CD4-positive, alpha-beta T cell treated with Interleukin-12 subunit alpha and Interleukin-12 subunit beta, for 1 hour (primary cell): ENCODE measurements around the gene GRIK4.

ENCODE experiments used
- DNase-seq: peaks from one replicate; pipeline ENCODE4 v3.0.0-alpha.2; 2020

Gene GRIK4

DNA sequence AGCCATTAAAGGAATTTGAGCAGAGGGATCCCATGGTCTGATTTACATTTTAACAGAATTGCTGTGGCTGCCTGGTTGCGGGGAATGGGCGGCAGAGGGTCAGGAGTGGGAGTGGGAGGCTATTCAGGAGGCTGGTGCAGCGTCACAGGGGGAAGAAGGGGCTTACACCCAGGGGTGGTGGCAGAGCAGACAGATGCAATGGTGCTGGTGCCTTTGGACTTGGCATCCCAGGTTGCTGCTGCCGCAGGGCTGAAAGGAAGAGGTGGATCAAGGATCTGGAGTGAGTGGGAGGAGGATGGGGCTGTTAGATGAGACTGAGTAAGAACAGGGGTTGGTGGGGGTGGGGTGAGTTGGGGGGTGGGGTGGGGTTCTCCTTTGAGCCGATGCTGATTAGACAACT lies 38.5 kb downstream of the GRIK4 start:
- DNase-seq, result no peak

DNA sequence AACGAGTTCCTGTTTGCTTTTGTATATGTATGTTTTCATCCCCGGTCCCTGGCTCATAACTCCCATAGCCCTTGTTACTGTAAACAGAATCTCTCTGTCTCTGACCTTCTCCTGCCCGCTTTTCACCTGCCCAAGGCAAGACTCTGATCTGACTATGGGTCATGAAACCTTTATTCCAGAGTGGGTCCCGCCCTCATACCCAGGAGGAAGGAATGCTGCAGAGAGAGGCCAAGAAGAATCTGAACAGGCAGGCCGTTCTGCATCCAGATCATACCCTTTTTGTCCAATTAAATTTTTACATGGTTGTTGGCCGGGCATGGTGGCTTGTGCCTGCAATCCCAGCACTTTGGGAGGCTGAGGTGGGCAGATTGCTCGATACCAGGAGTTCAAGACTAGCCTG lies 39.6 kb downstream of the GRIK4 start:
- DNase-seq, result no peak

DNA sequence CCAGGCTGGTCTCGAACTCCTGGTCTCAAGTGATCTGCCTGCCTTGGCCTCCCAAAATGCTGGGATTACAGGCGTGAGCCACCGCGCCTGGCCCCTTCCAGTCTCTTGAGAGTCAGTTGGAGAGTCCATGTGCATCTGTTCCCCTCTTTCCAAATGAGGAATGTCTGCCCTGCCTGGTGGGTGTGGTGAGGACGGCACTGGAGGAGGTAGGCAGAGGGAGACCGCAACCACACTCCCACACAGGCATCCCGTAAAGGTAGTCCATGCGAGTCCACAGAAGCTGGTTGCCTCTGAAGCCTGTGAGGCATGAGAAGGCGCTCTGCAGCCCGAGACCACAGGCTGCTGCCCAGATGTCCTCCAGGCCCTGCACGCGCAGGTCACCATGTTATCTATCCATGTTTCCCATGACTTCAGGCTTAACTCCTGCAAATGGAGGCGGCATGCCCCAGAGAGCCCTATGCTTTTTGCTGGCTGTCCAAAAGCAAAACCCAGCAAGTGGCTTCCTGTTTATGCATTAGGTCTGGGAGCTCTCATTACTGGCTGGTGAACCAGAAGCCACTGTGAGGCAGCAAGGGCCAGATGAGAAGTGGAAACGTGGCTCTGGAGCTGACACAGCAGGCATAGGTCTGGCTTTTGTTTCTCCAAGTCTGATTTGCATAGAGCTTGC lies 43.4 kb downstream of the GRIK4 start:
- DNase-seq, result no peak

DNA sequence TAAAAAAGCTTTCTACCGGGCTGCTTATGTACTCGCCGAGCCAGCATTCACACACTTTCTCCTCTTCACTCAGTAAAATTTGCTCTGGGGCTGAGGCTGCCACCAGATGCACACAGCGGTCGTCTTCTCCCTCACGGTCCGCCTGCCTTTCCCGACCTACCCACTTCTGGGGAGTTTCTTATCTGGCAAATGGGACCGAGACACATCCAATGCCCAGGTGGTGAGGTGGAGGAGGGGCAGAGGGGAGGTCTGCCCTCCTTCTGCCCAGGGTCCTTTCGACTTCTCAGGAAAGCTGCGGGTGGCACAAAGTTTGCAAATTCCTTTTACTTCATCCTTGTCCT lies 43.9 kb downstream of the GRIK4 start:
- no peak for DNase-seq

DNA sequence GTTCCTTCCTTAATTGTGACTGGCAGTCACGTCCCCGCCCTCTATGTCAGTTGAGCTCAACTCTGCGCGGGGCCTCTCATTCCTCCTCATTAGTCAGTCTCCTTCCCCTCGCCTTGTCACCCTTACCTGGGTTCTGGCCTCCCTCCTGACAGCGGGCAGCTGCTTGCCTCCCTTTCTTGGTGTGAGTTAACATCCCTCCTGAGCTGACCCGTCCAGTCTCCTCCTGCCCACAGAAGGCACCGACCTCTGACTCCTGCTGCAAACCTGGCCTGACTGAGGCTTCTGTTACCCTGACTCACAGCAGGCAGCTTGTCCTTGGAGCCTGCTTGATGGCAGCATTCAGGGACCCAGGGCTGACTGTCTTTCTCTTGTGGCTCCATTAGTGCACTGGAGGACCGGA lies 45.2 kb downstream of the GRIK4 start:
- DNase-seq, result no peak

DNA sequence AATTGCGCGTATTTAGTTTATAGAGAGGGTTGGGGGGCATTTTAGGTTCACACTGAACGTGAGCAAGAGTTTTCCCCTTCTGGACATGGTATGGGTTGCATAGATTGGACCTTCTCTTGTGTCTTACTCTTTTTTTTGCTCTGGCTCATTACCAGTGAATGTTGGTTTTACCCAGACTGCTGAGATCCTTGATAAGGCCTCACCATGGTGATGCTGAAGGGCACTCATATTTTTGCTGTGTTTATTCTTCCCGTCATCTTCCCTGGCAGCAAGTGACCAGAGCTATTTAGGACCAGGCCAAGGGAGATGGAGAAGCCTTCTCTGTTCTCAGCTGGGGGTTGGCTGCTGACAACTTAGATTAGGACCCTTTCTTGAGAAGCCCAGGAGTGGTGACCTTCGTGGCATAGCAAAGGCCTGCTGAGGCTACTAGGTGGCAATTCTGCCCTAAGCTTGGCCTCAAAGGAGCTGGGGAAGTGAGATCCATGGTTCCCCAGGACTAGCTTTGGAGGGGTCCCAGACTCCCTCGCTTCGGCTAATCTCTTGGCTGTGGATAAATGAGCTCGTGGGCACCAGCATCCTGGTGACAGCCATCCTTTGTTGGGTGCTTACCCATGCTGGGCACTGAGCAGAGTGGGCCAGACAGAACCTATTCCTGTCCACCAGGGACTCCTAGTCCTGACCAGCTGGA lies 47.3 kb downstream of the GRIK4 start:
- no peak for DNase-seq

DNA sequence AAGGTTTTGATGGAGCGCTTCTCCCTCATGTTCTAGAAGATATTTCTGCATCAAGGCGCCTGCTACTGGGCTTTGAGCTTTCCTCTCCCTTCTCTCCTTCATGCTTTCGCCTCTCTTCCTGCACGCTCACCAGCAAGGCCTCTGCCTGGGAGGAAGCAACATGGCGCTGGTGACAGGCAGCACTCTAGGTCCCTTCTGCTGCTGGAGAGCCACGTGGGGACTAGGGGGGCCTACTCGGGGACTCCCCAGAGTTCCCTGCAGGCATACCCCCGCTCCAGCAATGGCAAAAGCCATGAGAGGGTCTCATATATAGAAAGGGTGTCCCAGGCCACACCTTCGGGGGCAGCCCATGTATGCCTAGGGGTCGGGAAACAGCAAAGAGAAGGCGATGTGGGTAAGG lies 49.7 kb downstream of the GRIK4 start:
- no peak for DNase-seq

DNA sequence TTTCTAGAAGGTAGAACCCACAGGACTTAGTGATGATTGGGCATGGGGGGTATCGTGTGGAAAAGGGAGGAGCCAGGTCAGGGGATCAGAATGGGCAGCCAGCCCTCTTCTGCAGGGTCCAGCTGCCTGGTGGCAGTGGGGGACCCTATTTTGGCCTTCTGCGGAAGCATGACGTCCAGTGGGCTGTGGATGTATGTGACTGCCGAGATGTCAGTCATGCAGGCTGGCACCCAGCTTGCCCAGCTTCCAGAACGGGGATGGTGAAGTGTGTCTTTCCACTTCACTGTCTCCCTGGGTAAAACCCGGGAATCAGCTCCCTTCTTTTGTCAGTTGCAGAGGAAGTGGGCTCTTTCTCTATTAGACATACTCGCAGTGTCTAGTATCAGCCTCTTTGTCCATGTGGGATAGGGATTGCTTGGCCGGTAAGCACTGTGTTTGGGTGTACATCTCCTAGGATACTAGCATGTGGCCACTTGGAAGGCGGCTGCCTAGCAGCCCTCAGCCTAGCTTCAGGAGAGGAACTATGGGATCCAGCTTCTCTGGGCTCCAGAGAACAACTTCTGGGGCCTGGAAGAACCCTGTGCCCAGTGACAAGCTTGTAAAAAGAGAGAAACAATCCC lies 51.4 kb downstream of the GRIK4 start:
- DNase-seq, result no peak

DNA sequence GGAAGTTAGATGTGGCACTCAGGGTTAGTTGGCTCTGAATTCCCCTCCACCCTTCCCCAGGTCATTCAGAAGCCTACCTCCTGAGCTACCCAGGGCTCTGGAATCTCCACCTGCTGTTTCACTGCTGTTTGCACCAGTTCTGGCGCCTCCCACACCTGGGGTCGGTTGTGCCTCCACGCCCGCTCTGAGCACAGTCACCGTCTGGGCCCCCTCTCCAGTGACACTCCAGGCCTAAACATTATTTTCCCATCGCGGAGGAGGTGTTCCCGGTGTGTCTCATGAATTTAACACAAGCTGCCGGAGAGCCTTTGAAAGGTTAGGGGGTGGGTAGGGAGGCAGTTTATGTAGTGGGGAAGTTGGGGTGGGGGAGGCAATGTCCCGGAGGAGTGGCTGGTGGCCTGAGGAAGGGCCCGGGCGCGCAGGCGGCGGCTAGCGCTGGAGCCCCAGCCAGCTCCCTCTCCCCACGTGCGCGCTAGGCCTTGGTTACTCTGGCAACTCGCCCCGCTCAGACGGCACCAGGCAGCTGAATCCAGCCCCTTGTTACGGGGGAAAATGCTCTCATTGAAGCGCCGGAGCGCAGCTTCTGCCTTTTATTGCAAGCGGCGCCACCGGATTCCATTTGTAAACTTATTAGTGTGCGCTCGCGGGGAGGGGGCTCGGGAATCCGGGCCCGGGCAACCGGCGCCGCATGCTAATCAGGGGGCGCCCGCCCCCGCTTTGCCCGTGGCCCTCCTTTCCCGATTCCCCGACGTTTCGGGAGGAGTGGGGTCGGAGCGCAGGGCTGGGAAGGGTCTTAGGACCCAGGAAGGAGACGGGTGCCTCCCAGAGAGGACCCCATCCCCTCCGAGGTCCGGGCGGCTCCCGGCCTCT lies 52.4 kb downstream of the GRIK4 start:
- no peak for DNase-seq

DNA sequence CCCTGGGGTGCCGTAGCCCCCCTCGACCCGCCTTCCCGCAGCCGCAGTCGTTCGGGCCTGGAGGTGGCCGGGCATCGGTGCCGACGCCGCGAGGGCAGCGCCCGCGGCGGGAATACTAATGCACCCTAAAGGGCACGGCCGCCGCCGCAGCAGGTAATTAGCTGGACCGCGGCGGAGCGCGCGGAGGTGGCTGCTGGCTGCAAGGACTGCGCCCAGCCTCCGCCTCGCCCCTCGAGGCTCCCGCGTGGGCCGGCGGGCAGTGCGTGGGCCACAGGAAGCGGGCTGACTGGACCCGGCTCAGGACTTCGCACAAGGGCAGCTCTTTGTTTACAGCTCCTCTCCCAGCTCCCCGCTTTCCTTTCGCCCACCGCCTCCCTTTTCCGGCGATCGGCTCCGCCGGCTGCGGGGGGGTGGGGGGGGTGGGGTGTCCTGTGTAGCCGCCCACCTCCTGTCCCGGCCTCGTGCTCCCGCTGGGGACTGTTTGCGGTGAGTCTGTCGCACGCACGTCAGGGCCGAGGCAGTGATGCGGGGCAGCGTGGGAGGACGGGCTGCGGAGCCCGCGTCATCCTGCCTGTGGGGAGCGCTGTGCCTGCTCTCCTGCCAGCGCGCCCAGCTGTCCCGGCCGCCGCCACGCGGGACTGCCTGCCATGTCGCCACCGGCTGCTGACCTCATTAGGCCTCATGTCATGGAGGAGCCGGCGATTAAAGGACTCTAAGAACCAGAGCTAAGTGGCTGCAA lies 53.2 kb downstream of the GRIK4 start:
- DNase-seq, result no peak

DNA sequence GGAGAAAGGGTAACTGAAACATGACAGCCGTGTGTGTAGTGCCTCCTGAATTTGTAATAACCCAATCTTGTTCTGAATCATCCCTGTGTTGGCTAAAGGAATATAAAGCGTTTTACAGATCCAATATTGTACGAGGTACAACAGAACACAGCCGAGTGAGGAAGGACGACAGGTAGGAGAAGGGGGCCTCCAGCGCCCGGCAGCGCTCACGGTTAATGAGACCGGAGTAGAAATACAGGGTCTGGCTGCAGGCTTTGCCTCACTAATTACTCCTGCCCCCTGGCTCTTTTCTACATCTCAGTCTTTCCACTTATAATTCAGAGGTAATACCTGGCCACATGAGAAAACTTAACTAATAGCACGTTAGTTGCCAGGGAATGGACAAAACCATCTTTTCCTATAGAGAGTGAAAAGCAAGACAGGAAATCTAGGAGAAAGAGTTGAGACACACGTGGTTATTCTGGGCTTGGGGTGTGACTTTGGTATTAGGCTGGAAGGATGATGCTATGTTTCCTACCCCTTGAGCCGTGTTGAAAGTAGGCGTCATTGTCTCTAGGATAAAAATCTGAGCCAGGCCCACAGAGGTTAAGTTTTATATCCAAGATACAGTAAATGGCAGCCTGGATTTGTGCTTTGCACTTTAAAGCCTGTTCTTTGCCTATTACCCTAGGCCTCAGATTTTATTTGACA lies 54.1 kb downstream of the GRIK4 start:
- no peak for DNase-seq

DNA sequence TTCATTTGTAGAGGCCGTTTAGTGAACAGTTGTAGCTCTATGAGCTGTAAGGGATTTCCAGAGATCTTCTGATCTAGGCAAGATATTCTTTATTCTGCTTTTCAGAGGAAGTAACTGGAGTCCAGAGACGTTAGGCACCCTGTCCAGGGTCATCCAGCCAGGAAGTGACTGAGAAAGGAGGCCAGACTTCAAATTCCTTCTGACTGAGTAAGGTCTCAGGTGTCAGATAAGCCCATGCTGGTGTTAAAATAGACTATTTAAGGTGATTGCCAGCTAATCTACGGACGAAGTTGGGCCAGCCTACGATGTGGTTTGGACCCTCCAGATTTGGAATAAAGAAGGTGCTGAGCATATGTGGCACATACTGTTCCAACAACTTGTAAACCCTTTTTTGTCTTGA lies 54.6 kb downstream of the GRIK4 start:
- DNase-seq, result no peak

DNA sequence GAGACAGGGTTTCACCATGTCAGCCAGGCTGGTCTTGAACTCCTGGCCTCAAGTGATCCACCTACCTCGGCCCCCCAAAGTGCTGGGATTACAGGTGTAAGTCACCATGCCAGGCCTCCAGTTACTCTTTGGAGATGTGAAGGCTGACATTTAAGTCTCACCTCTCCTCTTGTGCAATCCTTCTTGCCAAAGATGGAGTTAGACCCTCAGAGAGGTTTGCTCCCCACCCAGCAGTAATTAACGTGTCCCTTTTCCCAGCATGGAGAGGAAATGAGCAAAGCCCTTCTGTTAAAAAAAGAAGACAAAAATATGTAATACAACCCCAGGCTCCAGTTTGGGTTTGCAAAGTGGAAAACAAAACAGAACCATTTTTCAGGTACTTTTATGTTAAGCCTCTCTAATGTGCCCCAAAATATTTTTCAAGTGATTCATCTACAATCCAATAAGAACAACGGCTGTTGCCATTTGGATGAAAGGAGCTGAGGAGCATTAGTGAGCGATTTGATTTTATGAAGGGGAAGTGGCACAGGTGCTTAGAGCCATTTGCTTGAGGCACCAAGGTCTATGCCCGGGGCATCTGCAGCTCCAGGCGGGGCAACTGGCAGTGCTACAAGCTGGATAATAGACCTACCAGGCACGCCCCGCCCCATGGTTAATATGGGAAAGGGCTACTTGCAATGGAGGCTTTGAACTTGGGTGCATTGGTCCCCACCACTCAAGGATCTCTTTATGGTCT lies 57.2 kb downstream of the GRIK4 start:
- DNase-seq, result no peak

DNA sequence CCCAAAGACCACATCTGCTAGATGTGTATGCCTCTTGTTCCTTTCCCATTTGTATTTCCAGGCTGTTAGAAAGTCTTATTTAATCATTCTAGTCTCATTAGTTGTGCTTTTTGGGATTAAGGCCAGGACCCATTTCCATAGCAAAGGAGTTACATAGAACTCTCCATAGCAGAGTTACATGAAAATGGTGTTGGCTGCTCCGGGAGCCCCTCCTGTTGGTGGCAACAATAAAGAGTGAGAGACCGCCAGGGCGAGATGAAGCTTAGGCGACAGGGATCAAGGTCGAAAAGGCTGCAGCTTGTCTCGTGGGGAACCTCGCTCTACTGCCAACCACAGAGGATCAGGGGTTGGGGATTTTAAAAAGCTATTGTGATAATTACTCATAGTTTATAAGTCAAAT lies 58.3 kb downstream of the GRIK4 start:
- no peak for DNase-seq

DNA sequence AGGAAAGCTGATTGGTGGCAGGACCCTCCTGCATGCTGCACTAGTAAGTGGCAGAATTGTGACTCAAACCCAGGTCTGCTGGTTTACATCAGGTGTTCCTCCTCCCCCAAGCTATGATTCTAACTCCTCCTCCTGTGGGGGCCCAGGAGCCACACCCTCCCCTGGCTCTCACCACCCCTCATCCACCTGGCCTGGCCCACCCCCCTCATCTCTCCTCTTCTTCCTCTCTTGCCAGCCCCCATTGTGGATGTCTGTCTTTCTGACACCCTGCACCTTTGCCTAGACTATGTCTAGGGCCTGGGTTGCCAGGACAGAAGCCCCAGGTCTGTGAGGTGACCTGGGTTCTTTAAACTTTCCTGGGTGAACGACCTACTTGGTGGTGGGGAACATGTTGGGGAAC lies 59.9 kb downstream of the GRIK4 start:
- DNase-seq, result no peak

DNA sequence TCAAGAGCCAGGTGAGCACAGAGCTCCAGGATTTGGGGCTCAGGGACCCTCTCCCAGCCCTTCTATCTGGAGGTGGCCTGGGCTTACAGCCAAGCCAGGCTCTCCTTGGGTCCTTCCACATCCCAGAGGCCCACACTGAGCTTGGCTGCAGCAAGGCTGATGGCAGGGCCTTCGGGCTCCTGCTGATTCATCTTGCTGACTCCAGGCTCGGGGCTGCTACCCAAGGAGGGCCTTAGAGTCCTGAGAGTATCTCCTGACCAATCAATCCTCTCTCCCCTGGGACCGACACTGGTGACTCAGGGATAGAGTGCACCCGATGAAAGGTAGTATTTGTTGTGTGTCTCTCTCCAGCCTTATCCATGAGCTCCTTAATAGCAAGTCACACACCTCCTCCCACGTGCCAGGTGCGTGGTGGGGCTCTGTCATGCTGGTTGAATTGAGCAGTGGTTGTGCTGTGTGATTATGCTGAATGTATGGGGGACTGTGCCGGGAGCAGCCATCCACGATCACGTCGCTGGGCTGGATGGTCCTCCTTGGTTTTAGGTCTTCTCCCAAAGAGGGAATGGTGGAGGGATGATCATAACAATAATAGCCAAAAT lies 62.3 kb downstream of the GRIK4 start:
- no peak for DNase-seq

DNA sequence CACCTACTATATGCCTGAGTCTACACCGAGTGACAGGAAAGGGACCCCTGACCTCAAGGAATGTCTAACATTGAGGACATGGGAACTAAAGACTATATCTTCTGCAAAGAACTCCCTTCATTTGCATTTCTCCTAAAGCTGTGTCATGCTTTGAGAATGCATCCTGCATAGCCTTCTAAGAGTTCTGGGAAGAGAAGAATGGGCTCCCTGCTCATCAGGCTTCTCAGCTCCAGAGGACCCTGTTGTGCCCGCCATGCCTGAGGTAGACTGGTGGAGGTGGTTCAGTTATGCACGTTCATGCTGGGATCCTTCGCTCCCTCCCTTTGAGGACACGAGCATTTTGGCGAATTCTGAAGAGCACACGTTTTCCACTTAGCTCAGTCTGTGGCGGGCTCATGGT lies 63.3 kb downstream of the GRIK4 start:
- no peak for DNase-seq

DNA sequence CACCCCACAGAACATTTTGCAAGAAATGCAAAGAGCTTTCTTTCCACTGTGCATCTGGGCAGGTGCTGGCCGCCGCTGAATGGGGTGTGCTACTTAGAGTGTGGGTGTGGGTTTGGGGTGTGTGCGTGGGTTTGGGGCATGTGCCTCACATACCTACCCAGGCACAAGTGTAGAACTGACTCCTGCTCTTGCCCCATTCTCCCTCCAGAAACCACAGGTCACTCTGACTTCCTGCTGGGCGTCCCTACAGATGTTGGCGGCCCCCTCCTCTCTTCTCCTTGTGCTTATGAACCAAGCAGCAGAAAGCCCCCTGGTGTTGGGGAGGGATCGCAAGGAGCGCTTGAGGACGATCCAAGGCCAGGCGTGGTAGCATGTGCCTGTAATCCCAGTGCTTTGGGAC lies 63.9 kb downstream of the GRIK4 start:
- DNase-seq, result no peak

DNA sequence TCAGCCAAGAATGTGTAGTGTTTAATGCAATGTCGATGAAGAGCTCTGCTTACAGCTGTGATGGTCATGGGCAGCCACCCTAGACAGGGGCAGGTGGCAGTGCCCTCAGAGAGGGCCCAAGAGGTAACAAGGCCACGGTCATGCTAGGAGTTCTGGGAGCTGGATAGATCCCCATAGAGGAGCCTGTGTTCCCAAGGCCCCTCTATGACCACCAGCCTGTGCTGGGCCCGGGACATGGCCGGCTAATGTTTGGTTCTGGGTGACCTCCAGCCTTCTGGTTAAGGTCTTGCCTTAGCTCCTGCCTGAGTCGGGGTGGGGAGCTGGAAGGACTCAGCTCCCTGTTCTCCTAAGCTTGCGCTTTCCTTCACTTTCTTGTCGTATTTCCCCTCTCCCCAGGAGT lies 65.1 kb downstream of the GRIK4 start:
- no peak for DNase-seq

DNA sequence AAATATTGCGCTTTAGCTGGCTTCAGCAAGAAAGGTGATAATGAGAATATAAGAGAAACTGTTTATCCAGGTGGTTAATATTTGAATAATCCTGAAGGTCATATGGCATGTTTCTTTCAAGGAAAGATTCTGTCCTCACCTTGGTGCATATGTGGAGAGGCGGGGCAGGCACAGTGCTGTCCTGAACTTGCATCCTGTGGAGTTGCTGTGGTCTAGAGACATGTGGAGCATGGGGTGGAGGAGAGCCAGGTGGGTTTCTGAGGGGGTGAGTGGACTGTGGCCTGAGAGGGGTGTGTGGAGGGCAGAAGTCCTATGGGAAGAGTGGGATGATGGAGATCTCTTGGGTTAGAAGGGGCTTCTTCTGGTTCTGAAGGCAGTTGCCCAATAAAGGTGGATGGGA lies 65.5 kb downstream of the GRIK4 start:
- DNase-seq, result no peak
